ENCODE results near the gene VWC2.

DNA sequence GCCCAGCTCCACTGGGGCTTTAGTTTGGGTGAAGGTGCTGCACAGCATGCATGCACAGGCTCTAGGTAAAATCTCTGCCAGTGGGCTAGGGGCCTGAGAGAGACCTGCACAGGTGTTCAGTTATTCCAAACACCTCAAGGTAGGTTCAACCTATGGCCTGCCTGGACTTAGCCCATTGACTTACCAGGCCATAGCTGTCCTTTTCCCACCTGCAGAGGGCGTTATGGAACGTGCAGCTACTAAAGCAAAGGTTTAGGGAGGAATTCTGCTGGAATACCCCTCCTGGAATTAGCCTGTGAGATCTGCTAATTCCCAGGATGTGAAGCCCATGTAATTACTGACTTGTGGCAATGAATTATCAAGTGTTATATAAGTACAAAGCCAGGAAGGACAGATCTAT lies 3.6 kb downstream of the VWC2 start:
- TF ChIP-seq, protein P1, sequence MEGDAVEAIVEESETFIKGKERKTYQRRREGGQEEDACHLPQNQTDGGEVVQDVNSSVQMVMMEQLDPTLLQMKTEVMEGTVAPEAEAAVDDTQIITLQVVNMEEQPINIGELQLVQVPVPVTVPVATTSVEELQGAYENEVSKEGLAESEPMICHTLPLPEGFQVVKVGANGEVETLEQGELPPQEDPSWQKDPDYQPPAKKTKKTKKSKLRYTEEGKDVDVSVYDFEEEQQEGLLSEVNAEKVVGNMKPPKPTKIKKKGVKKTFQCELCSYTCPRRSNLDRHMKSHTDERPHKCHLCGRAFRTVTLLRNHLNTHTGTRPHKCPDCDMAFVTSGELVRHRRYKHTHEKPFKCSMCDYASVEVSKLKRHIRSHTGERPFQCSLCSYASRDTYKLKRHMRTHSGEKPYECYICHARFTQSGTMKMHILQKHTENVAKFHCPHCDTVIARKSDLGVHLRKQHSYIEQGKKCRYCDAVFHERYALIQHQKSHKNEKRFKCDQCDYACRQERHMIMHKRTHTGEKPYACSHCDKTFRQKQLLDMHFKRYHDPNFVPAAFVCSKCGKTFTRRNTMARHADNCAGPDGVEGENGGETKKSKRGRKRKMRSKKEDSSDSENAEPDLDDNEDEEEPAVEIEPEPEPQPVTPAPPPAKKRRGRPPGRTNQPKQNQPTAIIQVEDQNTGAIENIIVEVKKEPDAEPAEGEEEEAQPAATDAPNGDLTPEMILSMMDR (IDR thresholded peaks at IDR 0.05): no peak
- TF ChIP-seq POLR2A (IDR thresholded peaks at IDR 0.05): no peak

Measured in lower leg skin (tissue), 3 donors.